GM12878 (cell line): ENCODE results near the gene AMPD3. TPM values are rescaled to one million over a fixed set of nuclear protein-coding genes. Genes with fewer than 3 reads are reported as not detected.

Experiments used
- ATAC-seq: fragments of 200-7000 bp; cut with Tn5 transposase; 3 replicates; pipeline ENCODE4 v1.9.1; 2020; ENCODE audit warnings: mild to moderate bottlenecking, moderate library complexity
- BruUV-seq: library from RNA; stranded (reverse); fragments of 400-500 nt; replicated peaks from 2 replicates; lab custom pipeline; 2021; lab: Mats Ljungman, UMichigan
- CTCF ChIA-PET: fragments of 300-600 bp; sonication (Branson Sonifier 250); formaldehyde crosslinking; extraction: SDS; loops from one replicate; lab custom pipeline; 2021; ENCODE audit warnings: inconsistent platforms; lab: Yijun Ruan, JAX
- POLR2A ChIA-PET: fragments of 350-600 bp; formaldehyde crosslinking; extraction: SDS; loops from one replicate; lab custom pipeline; 2021; ENCODE audit warnings: inconsistent platforms; lab: Charles Lee
- RAD21 ChIA-PET: fragments of 300-600 bp; sonication (Branson Sonifier 250); formaldehyde crosslinking; loops from one replicate; lab custom pipeline; 2023; ENCODE audit warnings: antibody characterized with exemption; ENCODE audit not compliant: unreplicated experiment; lab: Charles Lee
- SMC1A ChIA-PET: fragments of 300-600 bp; sonication (Branson Sonifier 250); formaldehyde crosslinking; loops from one replicate; lab custom pipeline; 2023; ENCODE audit not compliant: unreplicated experiment, uncharacterized antibody; lab: Charles Lee
- DNase-seq: peaks from one replicate; pipeline ENCODE4 v3.0.0-alpha.2; 2011; ENCODE audit warnings: low read depth, low spot score
- FAIRE-seq: peaks from 3 replicates; lab custom pipeline; 2011; peaks lifted over from hg19 to GRCh38; lab: Jason Lieb, UNC
- H2AFZ ChIP-seq: 2 replicates; pipeline ENCODE4 v1.6.0; 2011; ENCODE audit warnings: low read depth, low read length, control low read depth; ENCODE audit not compliant: control insufficient read depth
- H3K27ac ChIP-seq: 2 replicates; pipeline ENCODE4 v1.5.1; 2011; ENCODE audit warnings: control low read depth; ENCODE audit not compliant: control insufficient read depth, insufficient read depth
- H3K27me3 ChIP-seq, 2 experiments: replicated peaks in 1 of 2; 2 replicates each; pipeline versions ENCODE4 v1.6.0 to v1.6.1; 2011; ENCODE audit warnings: low read length in 1 of 2; ENCODE audit not compliant: control insufficient read depth in 2 of 2, insufficient read depth in 2 of 2
- H3K36me3 ChIP-seq, 2 experiments: 2 replicates each; pipeline ENCODE4 v1.5.1; 2011; ENCODE audit warnings: low read length in 1 of 2; ENCODE audit not compliant: control insufficient read depth in 2 of 2, insufficient read depth in 2 of 2
- H3K4me1 ChIP-seq: 2 replicates; pipeline ENCODE4 v1.6.1; 2011; ENCODE audit warnings: mild to moderate bottlenecking, low read length, moderate library complexity, mixed read lengths; ENCODE audit not compliant: control insufficient read depth, insufficient read depth
- H3K4me2 ChIP-seq: 2 replicates; pipeline ENCODE4 v1.6.0; 2011; ENCODE audit warnings: control low read depth; ENCODE audit not compliant: control insufficient read depth, insufficient read depth
- H3K4me3 ChIP-seq: fragments of 200-600 bp; sonication (generic); 2 replicates; pipeline ENCODE4 v1.5.1; 2016
- H3K79me2 ChIP-seq: 2 replicates; pipeline ENCODE4 v1.6.0; 2011; ENCODE audit warnings: low read length; ENCODE audit not compliant: control insufficient read depth, insufficient read depth
- H3K9ac ChIP-seq: 2 replicates; pipeline ENCODE4 v1.8.0; 2011; ENCODE audit warnings: low read length, control low read depth, mixed read lengths; ENCODE audit not compliant: control insufficient read depth, insufficient read depth
- H3K9me3 ChIP-seq: replicated peaks from 3 replicates; pipeline ENCODE4 v1.5.1; 2011; ENCODE audit warnings: mild to moderate bottlenecking, low read length; ENCODE audit not compliant: control insufficient read depth, insufficient read depth
- H4K20me1 ChIP-seq: 2 replicates; pipeline ENCODE4 v1.6.0; 2011; ENCODE audit not compliant: control insufficient read depth, insufficient read depth
- BCL11A ChIP-seq: IDR thresholded peaks from 2 replicates; pipeline ENCODE4 v1.6.1; 2011; ENCODE audit warnings: low read depth, low read length
- BMI1 ChIP-seq: fragments of 450-650 bp; IDR thresholded peaks from 2 replicates; pipeline ENCODE4 v1.6.1; 2016; ENCODE audit warnings: mild to moderate bottlenecking, moderate library complexity, borderline replicate concordance
- POU2F2 ChIP-seq: IDR thresholded peaks from 3 replicates; pipeline ENCODE4 v1.6.1; 2011; ENCODE audit warnings: low read depth, mild to moderate bottlenecking, low read length, borderline replicate concordance
- SUZ12 ChIP-seq: fragments of 200-600 bp; sonication (generic); IDR thresholded peaks from one replicate; pipeline ENCODE4 v1.6.1; 2018; ENCODE audit warnings: antibody characterized with exemption, mild to moderate bottlenecking; ENCODE audit not compliant: unreplicated experiment
- ZNF274 ChIP-seq: IDR thresholded peaks from one replicate; pipeline ENCODE4 v1.8.0; 2011; ENCODE audit not compliant: insufficient read length, insufficient read depth
- ZSCAN29 ChIP-seq: fragments of 450-650 bp; IDR thresholded peaks from 2 replicates; pipeline ENCODE4 v1.6.1; 2017; ENCODE audit warnings: mild to moderate bottlenecking, moderate library complexity
- whole genome bisulfite sequencing: methylation state at CpG from one replicate; pipeline ENCODE4 v1.1.6; 2016; ENCODE audit warnings: low lambda C conversion rate; ENCODE audit not compliant: insufficient replicate concordance, insufficient coverage; ENCODE audit errors: missing lambda C conversion rate; 5-methylcytosine and 5-hydroxymethylcytosine counted together
- in situ Hi-C: fragments of 300-500 bp; cut with MboI; formaldehyde crosslinking; loops from 9 replicates; pipeline ENCODE4 v1.14.3; 2018; ENCODE audit warnings: mixed read lengths
- intact Hi-C: fragments of 100-400 bp; cut with micrococcal nuclease; formaldehyde crosslinking; loops from one replicate; pipeline ENCODE4 v1.14.2; 2022; ENCODE audit not compliant: unreplicated experiment
- polyA plus RNA-seq, 11 experiments: library from polyadenylated mRNA; depleted of rRNA in 4 of 11; unstranded in 6 of 11; stranded (reverse) in 5 of 11; fragments of >200 nt; fragmentation: Nextera tagmentation in 4 of 11; fragmentation: Illumina TruSeq in 1 of 11; extraction: Ambion mirVana in 4 of 11; extraction: Trizol in 1 of 11; gene quantifications; 1 replicate in 1 of 11; 2 replicates in 10 of 11; pipeline versions ENCODE4 v1.2.1 to v1.2.3, GENCODE V29; 2011 to 2016; ENCODE audit warnings: inconsistent platforms in 2 of 11, missing spikeins in 2 of 11, low read depth in 1 of 11
- total RNA-seq, 4 experiments: library from RNA; depleted of rRNA in 3 of 4; stranded (reverse); fragments of >200 nt in 3 of 4; fragmentation: Illumina TruSeq in 1 of 4; extraction: Trizol in 1 of 4; gene quantifications; 2 replicates each; pipeline versions ENCODE4 v1.2.1 to v1.2.3, GENCODE V29; 2013 to 2021
- TF ChIP-seq, protein P1 (sequence below): fragments of 450-650 bp; formaldehyde crosslinking; IDR thresholded peaks from 2 replicates; pipeline ENCODE4 v1.4.0; 2022; ENCODE audit warnings: mild to moderate bottlenecking, moderate library complexity
- TF ChIP-seq, protein P2 (sequence below): fragments of 450-650 bp; IDR thresholded peaks from 2 replicates; pipeline ENCODE4 v1.6.1; 2017; ENCODE audit warnings: mild to moderate bottlenecking, low read depth, inconsistent platforms; ENCODE audit not compliant: poor library complexity, severe bottlenecking
- TF ChIP-seq, protein P3 (sequence below): IDR thresholded peaks from 2 replicates; pipeline ENCODE4 v1.6.1; 2011; ENCODE audit warnings: borderline replicate concordance, low read depth, mild to moderate bottlenecking, moderate library complexity, mixed read lengths, low read length; ENCODE audit not compliant: insufficient read depth; ENCODE audit errors: extremely low read length

Gene AMPD3
- total and polyA plus RNA-seq, 10 of the 15 experiments (the other 5 are each of a cell fraction or from before 2014, with no cell fraction given), result 5.6 to 28.6 (median 15.9) TPM

DNA sequence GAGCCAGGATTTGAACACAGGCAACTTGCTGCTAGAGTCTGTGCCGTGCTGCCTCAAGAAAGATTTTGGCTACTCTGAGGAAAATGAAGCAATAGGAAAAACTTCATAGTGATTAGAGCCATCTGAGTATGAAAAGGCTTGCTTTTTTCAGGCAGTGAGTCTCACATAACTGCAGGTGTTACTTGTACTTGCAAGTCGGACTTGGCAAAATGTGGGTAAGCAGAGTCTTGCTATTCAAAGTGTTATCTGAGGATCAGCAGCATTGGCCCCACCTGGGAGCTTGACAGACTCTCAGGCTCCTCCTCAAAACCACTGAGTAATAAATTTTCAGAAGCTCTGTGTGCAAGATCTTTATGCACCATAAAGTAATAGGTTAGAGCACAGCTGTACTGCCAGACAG lies 67.9 kb downstream of the AMPD3 start:
- ATAC-seq (no peak), DNase-seq (no peak), FAIRE-seq (no peak)
- H2AFZ ChIP-seq, result no peak overlapping the region
- H3K4me1 ChIP-seq, result peaks cover 7% of the 10 kb centered on the region
- no peak for TF ChIP-seq POU2F2
- no peak overlapping the region for H3K4me3 ChIP-seq
- CTCF ChIA-PET, result interaction anchor here (0.6 to 1.5 kb wide), 4 partner anchors 10 to 132 kb away, joined by 3 to 6 read pairs (median 4); partner anchors contain the start of gene RNF141
- H3K4me2 ChIP-seq, result no peak overlapping the region
- RAD21 ChIA-PET, result no interaction called here
- H4K20me1 ChIP-seq, result no peaks in the 10 kb centered on the region; the same call in 1 of the 2 replicates
- SMC1A ChIA-PET, result interaction anchor here (0.8 kb wide), 1 partner anchor 11 kb away, joined by 4 read pairs; no protein-coding TSS in a partner anchor
- H3K27me3 ChIP-seq, result no peaks in the 10 kb centered on the region
- POLR2A ChIA-PET, result no interaction called here
- no peaks in the 10 kb centered on the region for H3K79me2 ChIP-seq
- H3K36me3 ChIP-seq, result no peaks in the 10 kb centered on the region
- 68% methylated on average over 2 of the region's 2 CpGs for WGBS
- no TSS peak for BruUV-seq
- intact Hi-C loops (no loop called here), in situ Hi-C loops (no loop called here)
- no peaks in the 10 kb centered on the region for H3K9me3 ChIP-seq
- H3K9ac ChIP-seq, result no peak overlapping the region
- no peak overlapping the region for H3K27ac ChIP-seq

DNA sequence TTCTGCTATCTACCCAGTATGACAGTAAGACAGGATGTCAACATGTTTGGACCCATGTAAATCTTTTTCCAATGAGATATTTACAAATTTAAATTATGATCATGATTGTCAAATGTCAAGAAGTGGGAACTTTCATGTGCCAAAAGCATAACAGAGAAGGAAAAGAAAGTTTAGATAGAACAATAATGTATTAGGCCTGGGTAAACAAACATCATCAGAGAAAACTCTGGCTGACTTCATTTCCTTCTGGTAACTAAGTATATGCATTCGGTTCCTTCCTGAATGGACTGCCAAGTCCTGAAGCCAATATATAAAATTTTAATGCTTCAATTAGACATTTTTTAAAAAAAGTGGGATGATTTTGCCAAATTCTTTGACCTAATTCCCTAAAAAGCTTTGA lies 69.4 kb downstream of the AMPD3 start:
- H3K4me2 ChIP-seq, result no peak overlapping the region
- DNase-seq (no peak), FAIRE-seq (no peak), ATAC-seq (no peak)
- no peaks in the 10 kb centered on the region for H3K9me3 ChIP-seq
- ChIA-PET CTCF (no interaction called here), POLR2A (no interaction called here), SMC1A (no interaction called here), RAD21 (no interaction called here)
- intact Hi-C loops, result no loop called here
- no peak overlapping the region for H3K9ac ChIP-seq
- WGBS, result 95% methylated on average over 1 of the region's 1 CpG
- in situ Hi-C loops, result no loop called here
- H3K36me3 ChIP-seq, result no peaks in the 10 kb centered on the region; a peak in 1 of 4 replicates
- no TSS peak for BruUV-seq
- H4K20me1 ChIP-seq, result no peaks in the 10 kb centered on the region; the same call in 1 of the 2 replicates
- H3K4me1 ChIP-seq, result peaks cover 7% of the 10 kb centered on the region
- no peak overlapping the region for H3K27ac ChIP-seq
- H3K4me3 ChIP-seq, result no peak overlapping the region
- H3K27me3 ChIP-seq, result no peaks in the 10 kb centered on the region
- H2AFZ ChIP-seq, result no peak overlapping the region
- no peaks in the 10 kb centered on the region for H3K79me2 ChIP-seq
- TF ChIP-seq, protein P1, sequence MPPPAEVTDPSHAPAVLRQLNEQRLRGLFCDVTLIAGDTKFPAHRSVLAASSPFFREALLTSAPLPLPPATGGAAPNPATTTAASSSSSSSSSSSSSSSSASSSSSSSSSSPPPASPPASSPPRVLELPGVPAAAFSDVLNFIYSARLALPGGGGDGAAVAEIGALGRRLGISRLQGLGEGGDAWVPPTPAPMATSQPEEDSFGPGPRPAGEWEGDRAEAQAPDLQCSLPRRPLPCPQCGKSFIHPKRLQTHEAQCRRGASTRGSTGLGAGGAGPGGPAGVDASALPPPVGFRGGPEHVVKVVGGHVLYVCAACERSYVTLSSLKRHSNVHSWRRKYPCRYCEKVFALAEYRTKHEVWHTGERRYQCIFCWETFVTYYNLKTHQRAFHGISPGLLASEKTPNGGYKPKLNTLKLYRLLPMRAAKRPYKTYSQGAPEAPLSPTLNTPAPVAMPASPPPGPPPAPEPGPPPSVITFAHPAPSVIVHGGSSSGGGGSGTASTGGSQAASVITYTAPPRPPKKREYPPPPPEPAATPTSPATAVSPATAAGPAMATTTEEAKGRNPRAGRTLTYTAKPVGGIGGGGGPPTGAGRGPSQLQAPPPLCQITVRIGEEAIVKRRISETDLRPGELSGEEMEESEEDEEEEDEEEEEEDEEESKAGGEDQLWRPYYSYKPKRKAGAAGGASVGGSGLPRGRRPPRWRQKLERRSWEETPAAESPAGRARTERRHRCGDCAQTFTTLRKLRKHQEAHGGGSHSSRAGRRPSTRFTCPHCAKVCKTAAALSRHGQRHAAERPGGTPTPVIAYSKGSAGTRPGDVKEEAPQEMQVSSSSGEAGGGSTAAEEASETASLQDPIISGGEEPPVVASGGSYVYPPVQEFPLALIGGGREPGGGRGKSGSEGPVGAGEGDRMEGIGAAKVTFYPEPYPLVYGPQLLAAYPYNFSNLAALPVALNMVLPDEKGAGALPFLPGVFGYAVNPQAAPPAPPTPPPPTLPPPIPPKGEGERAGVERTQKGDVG, result no peak
- TF ChIP-seq ZSCAN29 (no peak), SUZ12 (no peak), ZNF274 (no peak), BCL11A (no peak), BMI1 (no peak)
- TF ChIP-seq, protein P2, sequence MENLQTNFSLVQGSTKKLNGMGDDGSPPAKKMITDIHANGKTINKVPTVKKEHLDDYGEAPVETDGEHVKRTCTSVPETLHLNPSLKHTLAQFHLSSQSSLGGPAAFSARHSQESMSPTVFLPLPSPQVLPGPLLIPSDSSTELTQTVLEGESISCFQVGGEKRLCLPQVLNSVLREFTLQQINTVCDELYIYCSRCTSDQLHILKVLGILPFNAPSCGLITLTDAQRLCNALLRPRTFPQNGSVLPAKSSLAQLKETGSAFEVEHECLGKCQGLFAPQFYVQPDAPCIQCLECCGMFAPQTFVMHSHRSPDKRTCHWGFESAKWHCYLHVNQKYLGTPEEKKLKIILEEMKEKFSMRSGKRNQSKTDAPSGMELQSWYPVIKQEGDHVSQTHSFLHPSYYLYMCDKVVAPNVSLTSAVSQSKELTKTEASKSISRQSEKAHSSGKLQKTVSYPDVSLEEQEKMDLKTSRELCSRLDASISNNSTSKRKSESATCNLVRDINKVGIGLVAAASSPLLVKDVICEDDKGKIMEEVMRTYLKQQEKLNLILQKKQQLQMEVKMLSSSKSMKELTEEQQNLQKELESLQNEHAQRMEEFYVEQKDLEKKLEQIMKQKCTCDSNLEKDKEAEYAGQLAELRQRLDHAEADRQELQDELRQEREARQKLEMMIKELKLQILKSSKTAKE, result no peak
- TF ChIP-seq, protein P3, sequence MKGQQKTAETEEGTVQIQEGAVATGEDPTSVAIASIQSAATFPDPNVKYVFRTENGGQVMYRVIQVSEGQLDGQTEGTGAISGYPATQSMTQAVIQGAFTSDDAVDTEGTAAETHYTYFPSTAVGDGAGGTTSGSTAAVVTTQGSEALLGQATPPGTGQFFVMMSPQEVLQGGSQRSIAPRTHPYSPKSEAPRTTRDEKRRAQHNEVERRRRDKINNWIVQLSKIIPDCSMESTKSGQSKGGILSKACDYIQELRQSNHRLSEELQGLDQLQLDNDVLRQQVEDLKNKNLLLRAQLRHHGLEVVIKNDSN, result no peak
